SU-DHL-6 (cell line): ENCODE results near the gene LLCFC1.
"Not testable (repeated sequence)": the region's sequence is repeated elsewhere in the genome, so short reads cannot be mapped to it uniquely, and the experiment has no call there.

Source experiments
- H2AFZ ChIP-seq: fragments of 200-600 bp; sonication (generic); 2 replicates; pipeline ENCODE4 v1.6.1; 2014; ENCODE audit warnings: low read depth, mild to moderate bottlenecking, moderate library complexity, mixed read lengths, antibody characterized with exemption, low read length; ENCODE audit not compliant: severe bottlenecking
- H3F3A ChIP-seq: fragments of 200-600 bp; shearing (Covaris generic); 2 replicates; pipeline ENCODE4 v1.6.0; 2016; ENCODE audit warnings: antibody characterized with exemption, mild to moderate bottlenecking; ENCODE audit not compliant: insufficient read depth
- H3K27ac ChIP-seq: fragments of 200-600 bp; sonication (generic); 2 replicates; pipeline ENCODE4 v1.5.1; 2016; ENCODE audit warnings: low read depth, mild to moderate bottlenecking, low read length, moderate library complexity, mixed read lengths
- H3K27me3 ChIP-seq: fragments of 200-600 bp; sonication (generic), shearing (Covaris generic); 2 replicates; pipeline ENCODE4 v1.6.0; 2014; ENCODE audit warnings: mild to moderate bottlenecking, low read length
- H3K36me3 ChIP-seq: fragments of 200-600 bp; sonication (generic); 2 replicates; pipeline ENCODE4 v1.6.1; 2014; ENCODE audit warnings: mild to moderate bottlenecking, low read length, mixed read lengths
- H3K4me2 ChIP-seq: fragments of 300-600, 200-600 bp; shearing (Covaris generic), sonication (generic); 2 replicates; pipeline ENCODE4 v1.6.0; 2014; ENCODE audit warnings: low read length, low read depth, mild to moderate bottlenecking; ENCODE audit not compliant: poor library complexity, severe bottlenecking
- H3K4me3 ChIP-seq: fragments of 200-600 bp; sonication (generic); 2 replicates; pipeline ENCODE4 v1.5.1; 2014; ENCODE audit warnings: antibody characterized with exemption, low read length, mild to moderate bottlenecking, mixed read lengths; ENCODE audit not compliant: insufficient read depth, poor library complexity, severe bottlenecking
- H3K79me2 ChIP-seq: fragments of 200-600 bp; sonication (generic); 2 replicates; pipeline ENCODE4 v1.6.1; 2014; ENCODE audit warnings: mild to moderate bottlenecking, low read length, moderate library complexity; ENCODE audit not compliant: insufficient read depth
- H3K9ac ChIP-seq: fragments of 200-600 bp; sonication (generic); 2 replicates; pipeline ENCODE4 v1.7.0; 2014; ENCODE audit warnings: mild to moderate bottlenecking, low read length
- H3K9me2 ChIP-seq: fragments of 200-600 bp; sonication (generic); replicated peaks from 2 replicates; pipeline ENCODE4 v1.6.1; 2014; ENCODE audit warnings: low read length; ENCODE audit not compliant: insufficient read depth
- H3K9me3 ChIP-seq: fragments of 200-600 bp; sonication (generic); 2 replicates; pipeline ENCODE4 v1.6.1; 2014; ENCODE audit warnings: low read length, mixed read lengths; ENCODE audit not compliant: insufficient read depth
- H4K20me1 ChIP-seq: fragments of 200-600 bp; sonication (generic); 2 replicates; pipeline ENCODE4 v1.6.1; 2014; ENCODE audit warnings: low read depth, mild to moderate bottlenecking, antibody characterized with exemption, low read length, moderate library complexity, mixed read lengths
- EZH2phosphoT487 ChIP-seq: fragments of 200-600 bp; sonication (generic), shearing (Covaris generic); conservative IDR thresholded peaks from 2 replicates; pipeline ENCODE4 v1.6.1; 2018; ENCODE audit warnings: mild to moderate bottlenecking, antibody characterized with exemption, low read length, moderate library complexity, mixed read lengths
- TF ChIP-seq, protein P1 (sequence below): fragments of 200-600 bp; sonication (generic); IDR thresholded peaks from one replicate; pipeline ENCODE4 v1.5.1; 2017; ENCODE audit warnings: antibody characterized with exemption, mild to moderate bottlenecking, low read length, moderate library complexity; ENCODE audit not compliant: insufficient read depth, poor library complexity, severe bottlenecking

Gene LLCFC1

DNA sequence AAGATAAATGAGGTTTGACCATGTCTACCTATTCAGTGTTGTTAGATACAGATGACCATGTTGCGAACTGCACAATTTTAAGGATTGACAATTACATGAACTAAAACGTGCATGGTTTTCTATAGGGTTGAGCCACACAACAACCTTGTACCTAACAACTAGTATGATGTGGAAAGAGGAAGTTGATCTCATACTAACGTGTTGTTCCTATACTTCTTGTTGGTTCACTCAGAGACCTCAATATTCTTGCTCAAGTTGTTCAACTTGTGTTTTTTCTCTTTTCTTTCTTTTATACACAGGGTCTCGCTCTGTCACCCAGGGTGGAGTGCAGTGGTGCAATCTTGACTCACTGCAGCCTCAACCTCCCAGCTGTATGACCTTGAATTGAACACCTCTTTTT is 28.9 kb downstream of the LLCFC1 start:
- no peak overlapping the region for H2AFZ ChIP-seq
- H3K36me3 ChIP-seq: no peaks in the 10 kb centered on the region
- no peaks in the 10 kb centered on the region for H4K20me1 ChIP-seq
- no peak overlapping the region for H3K4me3 ChIP-seq
- H3K9me2 ChIP-seq: no peaks in the 10 kb centered on the region
- no peaks in the 10 kb centered on the region for H3K9me3 ChIP-seq
- no peaks in the 10 kb centered on the region for H3K27me3 ChIP-seq
- H3K27ac ChIP-seq: no peak overlapping the region
- TF ChIP-seq, protein P1, sequence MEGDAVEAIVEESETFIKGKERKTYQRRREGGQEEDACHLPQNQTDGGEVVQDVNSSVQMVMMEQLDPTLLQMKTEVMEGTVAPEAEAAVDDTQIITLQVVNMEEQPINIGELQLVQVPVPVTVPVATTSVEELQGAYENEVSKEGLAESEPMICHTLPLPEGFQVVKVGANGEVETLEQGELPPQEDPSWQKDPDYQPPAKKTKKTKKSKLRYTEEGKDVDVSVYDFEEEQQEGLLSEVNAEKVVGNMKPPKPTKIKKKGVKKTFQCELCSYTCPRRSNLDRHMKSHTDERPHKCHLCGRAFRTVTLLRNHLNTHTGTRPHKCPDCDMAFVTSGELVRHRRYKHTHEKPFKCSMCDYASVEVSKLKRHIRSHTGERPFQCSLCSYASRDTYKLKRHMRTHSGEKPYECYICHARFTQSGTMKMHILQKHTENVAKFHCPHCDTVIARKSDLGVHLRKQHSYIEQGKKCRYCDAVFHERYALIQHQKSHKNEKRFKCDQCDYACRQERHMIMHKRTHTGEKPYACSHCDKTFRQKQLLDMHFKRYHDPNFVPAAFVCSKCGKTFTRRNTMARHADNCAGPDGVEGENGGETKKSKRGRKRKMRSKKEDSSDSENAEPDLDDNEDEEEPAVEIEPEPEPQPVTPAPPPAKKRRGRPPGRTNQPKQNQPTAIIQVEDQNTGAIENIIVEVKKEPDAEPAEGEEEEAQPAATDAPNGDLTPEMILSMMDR: no peak
- TF ChIP-seq EZH2phosphoT487: no peak
- no peaks in the 10 kb centered on the region for H3K79me2 ChIP-seq
- no peak overlapping the region for H3K4me2 ChIP-seq
- no peak overlapping the region for H3K9ac ChIP-seq
- H3F3A ChIP-seq: no peaks in the 10 kb centered on the region

GRCh38 chr7:142969183-142969582 is 29.9 kb downstream of the LLCFC1 start:
- no peaks in the 10 kb centered on the region for H3K27me3 ChIP-seq
- H3F3A ChIP-seq: no peaks in the 10 kb centered on the region
- H4K20me1 ChIP-seq: no peaks in the 10 kb centered on the region
- H3K27ac ChIP-seq: no peak overlapping the region
- no peak overlapping the region for H3K4me2 ChIP-seq
- H3K9ac ChIP-seq: no peak overlapping the region
- no peaks in the 10 kb centered on the region for H3K9me3 ChIP-seq
- TF ChIP-seq EZH2phosphoT487: no peak
- TF ChIP-seq, protein P1: no peak
- H3K4me3 ChIP-seq: no peak overlapping the region
- H3K9me2 ChIP-seq: no peaks in the 10 kb centered on the region
- H2AFZ ChIP-seq: no peak overlapping the region
- no peaks in the 10 kb centered on the region for H3K79me2 ChIP-seq
- no peaks in the 10 kb centered on the region for H3K36me3 ChIP-seq

GRCh38 chr7:142974626-142975025 is 35.3 kb downstream of the LLCFC1 start:
- Histone ChIP-seq H3K27me3 (no peaks in the 10 kb centered on the region), H3K9me2 (no peaks in the 10 kb centered on the region), H3K4me3 (no peak overlapping the region), H3K4me2 (no peak overlapping the region), H3F3A (no peaks in the 10 kb centered on the region), H3K36me3 (no peaks in the 10 kb centered on the region), H4K20me1 (no peaks in the 10 kb centered on the region), H3K79me2 (no peaks in the 10 kb centered on the region), H3K27ac (no peak overlapping the region), H2AFZ (no peak overlapping the region), H3K9me3 (no peaks in the 10 kb centered on the region), H3K9ac (no peak overlapping the region)
- no peak for TF ChIP-seq EZH2phosphoT487
- TF ChIP-seq, protein P1: no peak

DNA sequence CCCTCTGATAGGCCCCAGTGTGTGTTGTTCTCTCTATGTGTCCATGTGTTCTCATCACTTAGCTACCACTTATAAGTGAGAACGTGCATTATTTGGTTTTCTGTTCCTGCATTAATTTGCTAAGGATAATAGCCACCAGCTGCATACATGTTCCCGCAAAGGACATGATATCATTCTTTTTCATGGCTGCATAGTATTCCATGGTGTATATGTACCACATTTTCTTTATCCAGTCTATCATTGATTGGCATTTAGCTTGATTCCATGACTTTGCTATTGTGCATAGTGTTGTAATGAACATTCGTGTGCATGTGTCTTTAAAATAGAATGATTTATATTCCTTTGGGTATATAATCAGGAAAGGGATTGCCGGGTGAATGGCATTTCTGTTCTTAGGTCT is 39.1 kb downstream of the LLCFC1 start:
- not testable (repeated sequence) for H3K9me3 ChIP-seq, H4K20me1 ChIP-seq, H3K9ac ChIP-seq, H2AFZ ChIP-seq, H3F3A ChIP-seq, H3K27ac ChIP-seq, H3K36me3 ChIP-seq, H3K4me3 ChIP-seq, H3K4me2 ChIP-seq, H3K79me2 ChIP-seq, H3K9me2 ChIP-seq, H3K27me3 ChIP-seq
